GM12874 (cell line): ENCODE measurements around the gene ABHD17A.

Experiments
- TF ChIP-seq, protein P1 (sequence below): IDR thresholded peaks from 2 replicates; pipeline ENCODE4 v1.5.1; 2011; ENCODE audit warnings: low read depth, mild to moderate bottlenecking, control low read depth, low read length, moderate library complexity; ENCODE audit not compliant: insufficient read depth

The ABHD17A gene

DNA sequence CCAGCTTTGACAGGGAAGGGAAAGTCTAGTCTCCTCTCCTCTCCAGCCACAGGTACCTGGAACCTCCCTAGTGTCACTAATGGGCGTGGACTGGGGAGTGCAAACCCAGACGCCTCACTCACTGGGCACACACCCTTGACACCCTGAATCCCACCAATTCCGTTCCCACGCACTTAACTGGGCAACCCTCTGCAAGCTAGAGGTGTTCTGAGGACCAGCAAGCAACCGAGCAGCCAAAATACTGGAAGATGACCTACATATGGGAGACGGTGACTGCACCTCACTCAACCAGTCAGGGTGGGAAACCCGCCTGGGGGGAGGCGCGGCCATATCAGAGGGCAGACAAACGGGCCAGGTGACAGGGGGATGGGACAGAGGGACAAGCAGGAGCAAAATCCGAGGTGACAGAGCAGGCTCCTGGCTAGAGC is 991 bp downstream of the ABHD17A start:
- TF ChIP-seq, protein P1, sequence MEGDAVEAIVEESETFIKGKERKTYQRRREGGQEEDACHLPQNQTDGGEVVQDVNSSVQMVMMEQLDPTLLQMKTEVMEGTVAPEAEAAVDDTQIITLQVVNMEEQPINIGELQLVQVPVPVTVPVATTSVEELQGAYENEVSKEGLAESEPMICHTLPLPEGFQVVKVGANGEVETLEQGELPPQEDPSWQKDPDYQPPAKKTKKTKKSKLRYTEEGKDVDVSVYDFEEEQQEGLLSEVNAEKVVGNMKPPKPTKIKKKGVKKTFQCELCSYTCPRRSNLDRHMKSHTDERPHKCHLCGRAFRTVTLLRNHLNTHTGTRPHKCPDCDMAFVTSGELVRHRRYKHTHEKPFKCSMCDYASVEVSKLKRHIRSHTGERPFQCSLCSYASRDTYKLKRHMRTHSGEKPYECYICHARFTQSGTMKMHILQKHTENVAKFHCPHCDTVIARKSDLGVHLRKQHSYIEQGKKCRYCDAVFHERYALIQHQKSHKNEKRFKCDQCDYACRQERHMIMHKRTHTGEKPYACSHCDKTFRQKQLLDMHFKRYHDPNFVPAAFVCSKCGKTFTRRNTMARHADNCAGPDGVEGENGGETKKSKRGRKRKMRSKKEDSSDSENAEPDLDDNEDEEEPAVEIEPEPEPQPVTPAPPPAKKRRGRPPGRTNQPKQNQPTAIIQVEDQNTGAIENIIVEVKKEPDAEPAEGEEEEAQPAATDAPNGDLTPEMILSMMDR: no peak

DNA sequence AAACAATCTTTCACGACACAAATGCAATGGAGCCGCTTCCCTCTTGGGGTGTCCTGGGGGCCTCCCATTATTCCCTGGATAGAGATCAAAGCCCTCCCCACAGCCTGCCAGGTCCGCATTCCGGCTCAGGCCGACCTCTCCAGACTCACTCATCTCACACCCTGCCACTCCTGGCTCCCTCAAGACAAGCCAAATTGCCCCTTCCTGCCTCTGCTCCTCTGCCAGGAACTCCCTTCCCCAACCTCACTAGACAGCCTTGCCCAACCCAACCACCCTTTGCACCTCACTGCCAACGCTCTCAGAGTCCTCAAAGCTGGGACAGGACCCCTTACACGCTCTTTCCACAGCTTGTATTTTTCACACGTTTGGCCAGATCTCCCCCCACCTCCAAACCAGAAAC is 1.5 kb downstream of the ABHD17A start:
- TF ChIP-seq, protein P1: no peak

DNA sequence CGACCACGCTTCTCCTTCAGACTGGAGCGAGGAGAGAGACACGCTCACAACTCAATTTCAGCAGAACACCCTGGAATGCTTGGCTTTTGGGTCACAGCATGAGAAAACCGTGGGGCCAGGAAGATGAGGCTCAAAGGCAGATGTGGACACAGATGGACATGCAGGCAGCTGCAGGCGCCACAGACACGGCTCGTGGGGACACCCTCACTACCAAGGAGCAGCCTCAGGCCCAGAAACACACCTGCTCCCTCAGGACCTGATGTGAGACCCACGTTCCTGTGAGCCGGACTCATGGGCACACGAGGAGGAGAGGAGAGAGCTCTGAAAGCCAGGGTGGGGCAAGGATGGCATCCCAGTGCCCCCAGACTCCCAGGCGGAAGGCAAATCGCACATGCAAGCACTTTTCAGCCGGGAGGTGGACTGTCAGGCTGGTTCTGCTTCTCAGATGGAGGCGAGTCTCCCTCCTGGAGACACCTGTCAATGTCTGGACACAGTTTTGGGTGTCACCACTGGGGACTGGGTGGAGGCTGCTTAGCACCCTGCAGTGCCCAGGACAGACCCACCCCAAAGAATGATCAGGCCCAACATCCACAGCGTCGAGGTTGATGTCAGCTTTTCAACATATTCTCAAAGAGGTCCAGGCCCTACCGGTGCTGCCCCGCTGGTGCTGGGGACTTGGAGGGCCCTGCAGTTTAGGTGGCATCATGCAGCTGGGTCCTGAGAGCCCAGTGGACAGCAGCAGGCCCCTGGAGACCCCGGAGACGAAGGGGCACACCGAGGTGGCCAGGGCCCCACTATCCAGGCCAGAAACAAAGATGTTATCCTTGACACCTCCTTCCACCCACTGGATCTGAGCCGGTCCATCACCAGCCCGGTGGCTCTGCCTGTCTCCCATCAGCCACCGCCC is 2.3 kb downstream of the ABHD17A start:
- TF ChIP-seq, protein P1: no peak

DNA sequence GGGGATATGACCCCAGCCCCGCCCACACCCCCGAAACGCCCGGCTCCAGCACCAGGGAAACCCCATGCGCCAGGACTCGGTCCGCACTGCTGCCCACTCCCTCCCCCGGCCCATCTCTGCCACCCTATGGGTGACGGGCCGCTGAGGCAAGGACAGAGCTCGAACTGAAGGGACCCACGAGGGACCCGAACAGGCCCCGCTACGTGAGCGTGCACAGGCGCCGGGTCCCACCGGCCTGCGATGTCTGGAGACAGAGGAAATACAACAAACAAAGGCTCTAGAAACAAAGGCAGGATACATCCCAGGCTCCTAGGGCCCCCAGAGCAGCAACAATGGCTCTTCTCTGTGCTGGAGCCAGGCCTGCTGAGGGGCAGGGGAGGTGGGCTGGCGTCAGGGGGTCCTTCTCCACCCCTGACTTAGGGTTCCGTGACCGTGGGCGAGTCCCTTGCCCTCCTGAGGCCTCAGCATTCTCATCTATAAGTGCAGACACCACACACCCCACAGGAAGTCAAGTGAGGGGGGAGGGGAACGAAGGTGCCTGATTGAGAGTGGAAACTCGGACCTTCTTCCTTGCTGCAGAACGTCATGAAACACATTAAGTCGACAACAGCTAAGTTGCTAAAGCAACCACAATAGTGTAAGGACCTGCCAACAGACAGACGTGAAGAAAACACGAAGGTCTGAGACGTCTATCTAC is 3.1 kb downstream of the ABHD17A start:
- TF ChIP-seq, protein P1: no peak

DNA sequence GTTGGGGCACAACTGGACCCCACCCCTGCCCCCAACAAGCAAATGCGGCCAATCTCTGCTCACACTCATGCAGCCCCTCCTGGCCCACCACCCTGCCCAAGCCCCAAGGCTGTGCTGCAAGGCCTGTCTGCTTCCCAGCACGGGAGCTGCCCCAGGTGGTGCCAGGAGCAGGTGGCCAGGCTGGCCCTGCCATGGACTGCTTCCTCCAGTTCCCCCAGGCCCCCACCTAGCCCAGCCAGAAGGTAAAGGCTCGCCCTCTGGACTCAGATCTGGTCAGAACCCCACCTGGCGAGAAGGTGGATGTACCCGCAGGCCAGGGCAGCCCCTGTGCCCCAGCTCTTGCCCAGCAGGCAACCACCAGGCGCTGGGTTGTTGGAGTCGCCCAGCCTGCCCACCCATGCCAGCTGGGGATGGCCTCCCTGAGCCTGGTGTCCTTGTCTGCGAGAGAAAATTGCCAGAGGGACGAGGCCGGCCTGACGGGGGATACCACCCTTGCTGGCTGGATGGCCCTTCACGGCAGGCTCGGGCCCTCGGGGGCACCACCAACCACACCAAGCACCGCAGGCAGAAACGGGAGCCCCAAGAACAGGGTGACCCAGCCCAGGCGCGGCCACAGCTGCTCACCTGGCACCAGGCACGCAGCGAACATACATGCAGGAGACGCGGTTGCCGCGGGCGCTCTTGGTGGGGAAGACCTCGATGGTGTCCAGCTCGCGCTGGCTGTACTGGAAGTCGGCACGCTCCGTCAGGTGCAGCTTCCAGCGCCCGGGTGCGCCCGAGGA is 4.5 kb downstream of the ABHD17A start:
- TF ChIP-seq, protein P1: no peak

DNA sequence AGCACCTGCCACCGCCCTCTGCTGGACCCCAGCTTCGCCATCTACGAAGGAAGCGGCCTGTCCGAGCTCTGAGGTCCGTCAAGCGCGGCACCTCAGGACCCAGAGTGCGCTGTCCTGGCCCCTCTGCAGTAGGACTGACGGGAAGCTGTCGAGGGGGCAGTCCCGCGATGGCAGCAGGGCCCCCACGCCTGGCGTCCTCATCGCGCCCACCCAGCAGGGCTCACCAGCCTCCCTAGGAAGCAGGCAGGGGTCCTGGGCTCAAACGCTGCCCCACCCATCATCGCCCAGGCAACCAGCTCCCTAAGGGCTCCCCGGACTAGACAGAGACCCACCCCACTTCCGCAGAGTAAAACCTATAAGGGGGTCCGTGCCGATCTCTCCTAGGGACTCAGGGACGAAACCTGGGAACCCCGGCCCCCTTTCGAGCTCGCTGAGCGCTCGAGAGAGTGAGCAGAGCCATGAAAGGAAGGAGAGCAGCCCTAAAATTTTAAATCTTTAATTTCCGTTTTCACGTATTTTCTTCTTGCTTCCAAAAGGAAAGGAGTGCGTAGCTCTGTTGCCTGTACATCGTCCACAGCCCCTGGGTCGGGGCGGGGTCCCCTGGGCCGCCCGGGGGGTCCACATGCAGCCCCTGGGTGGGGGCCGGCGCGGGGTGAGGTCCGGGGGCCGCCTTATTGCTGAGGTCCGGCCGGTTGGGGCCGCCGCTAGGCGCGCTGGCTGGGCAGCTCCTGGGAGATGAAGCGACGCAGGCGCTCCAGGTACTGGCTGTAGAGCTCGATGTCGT is 8.6 kb downstream of the ABHD17A start:
- TF ChIP-seq, protein P1: peak; percentile 20; the same call in 1 of the 2 replicates
